Limb (tissue), 2 donors: ENCODE measurements around the gene CD209.
"Not testable (repeated sequence)": the region's sequence is repeated elsewhere in the genome, so short reads cannot be mapped to it uniquely, and the experiment has no call there.

ENCODE experiments used
- DNase-seq, 2 donors: peaks; one replicate each; pipeline ENCODE4 v3.0.0-alpha.2; 2016; ENCODE audit errors: extremely low spot score in 2 of 2

Gene CD209

DNA sequence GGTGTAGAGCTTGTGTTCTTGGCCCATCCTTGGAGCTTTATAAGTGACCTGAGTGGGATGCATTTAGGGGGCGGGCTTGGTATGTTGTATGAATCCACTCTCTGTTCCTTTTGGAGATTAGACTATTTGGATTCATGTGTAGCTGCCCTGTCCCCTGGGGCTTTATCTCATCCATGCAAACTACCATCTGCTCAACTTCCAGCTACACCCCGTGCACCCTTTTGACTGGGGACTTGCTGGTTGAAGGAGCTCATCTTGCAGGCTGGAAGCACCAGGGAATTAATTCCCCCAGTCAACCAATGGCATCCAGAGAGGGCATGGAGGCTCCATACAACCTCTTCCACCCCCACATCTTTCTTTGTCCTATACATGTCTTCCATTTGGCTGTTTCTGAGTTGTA, 21.8 kb upstream of the CD209 start:
- DNase-seq, result no peak

DNA sequence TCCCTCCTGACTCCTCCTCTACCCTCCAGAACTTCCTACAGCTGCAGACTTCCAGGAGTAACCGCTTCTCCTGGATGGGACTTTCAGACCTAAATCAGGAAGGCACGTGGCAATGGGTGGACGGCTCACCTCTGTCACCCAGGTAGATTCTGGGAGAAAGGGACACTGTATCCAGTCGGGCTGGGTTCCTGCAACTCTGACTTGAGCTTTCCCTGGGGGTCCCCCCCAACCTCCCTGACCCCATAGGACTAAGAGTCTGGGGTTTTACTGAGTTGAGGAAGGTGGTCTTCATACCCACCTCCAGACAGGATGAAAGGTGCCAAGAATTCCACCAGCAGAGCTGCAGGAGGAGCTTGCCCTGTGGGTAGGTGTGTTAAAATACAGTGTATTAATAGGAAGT, 20.2 kb upstream of the CD209 start:
- no peak for DNase-seq

DNA sequence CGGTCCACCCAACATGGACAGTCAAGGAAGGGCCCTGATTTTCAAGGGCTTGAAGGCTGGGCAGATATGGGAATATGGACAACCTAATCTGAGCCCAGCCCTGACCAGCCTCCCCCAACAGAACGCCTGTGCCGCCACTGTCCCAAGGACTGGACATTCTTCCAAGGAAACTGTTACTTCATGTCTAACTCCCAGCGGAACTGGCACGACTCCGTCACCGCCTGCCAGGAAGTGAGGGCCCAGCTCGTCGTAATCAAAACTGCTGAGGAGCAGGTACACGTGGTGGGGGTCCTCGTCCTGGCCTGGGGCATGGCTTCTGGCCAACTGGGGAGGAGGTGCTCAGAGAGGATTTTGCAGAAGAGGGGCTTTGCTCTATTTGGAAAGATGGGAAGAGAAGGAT, 19.2 kb upstream of the CD209 start:
- no peak for DNase-seq

DNA sequence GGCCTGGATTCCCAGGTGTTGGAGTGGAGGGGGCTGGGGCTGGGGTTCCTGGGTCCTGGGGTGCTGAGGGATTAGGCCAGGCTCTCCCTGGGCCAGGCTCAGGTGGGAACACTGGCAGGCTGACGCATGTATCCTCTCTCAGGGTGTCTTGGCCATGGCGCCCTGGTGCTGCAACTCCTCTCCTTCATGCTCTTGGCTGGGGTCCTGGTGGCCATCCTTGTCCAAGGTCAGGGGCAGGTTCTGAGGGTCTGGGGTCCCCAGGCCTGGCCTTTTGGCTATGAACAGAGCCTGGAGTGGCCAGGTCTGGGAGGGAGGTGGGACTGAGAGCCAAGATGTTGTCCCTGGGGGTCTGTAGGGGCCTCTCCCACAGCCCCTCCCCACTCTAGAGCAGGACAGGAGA, 17.7 kb upstream of the CD209 start:
- not testable (repeated sequence) for DNase-seq

DNA sequence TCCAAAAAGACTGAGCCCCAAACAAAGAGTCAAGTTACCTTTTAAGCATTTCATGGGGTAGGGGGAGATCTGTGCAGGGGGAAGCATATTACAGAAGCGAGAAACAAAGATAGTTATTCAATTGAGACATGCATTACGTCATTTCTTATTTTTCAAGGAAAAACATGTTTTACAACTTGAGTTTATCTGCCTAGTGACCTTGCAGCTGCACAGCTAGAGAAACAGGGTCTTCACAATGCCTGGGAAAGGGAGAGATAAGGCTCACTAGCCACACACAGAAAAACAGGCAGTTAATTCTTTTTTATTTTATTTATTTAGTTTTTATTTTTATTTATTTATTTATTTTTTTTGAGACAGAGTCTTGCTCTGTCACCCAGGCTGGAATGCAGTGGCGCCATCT, 16.8 kb upstream of the CD209 start:
- DNase-seq, result not testable (repeated sequence)

DNA sequence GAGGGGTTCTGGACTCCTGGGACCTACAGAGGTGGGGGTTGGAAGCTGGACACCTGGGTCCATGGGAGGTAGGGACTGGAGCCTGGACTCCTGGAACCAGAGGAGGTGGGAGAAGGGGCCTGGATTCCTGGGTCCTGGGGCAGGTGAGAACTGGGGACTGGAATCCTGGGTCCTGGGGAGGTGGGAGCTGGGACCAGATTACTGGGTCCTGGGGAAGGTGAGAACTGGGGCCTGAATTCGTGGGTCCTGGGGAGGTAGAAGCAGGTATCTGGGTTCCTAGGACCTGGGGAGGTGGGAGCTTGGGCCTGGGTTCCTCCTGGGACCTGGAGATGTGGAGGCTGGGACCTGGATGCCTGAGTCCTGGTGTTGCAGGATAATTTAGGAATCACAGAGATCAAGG, 16.4 kb upstream of the CD209 start:
- no peak for DNase-seq

DNA sequence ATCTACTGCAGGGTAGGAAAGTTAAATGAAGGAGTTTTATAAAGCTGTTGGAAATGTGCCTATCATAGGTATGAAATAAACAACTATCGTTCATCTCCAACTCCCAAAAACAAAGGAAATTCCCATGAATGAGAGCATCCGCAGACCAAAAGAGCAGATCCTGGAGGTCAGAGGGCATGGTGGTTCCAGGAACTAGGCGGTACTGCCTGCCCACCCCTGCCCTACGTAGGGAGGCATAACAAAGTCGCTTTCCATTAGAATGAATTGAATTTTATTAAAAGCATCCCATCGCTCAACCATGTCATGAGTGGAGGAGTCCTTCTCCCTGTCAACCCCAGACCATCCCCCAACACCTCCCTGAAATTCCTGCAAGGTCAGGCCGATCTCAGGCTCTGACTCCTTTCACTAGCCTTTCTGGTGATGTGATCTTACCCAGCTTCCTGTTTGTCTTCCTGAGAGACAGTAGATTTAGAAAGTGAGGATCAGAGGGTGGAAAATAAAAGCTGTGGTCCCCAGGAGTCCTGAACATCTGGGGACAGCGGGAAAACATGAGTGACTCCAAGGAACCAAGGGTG, 15.5 kb upstream of the CD209 start, which contains the start of gene CLEC4M:
CLEC4M (plus strand) TSS at position 525 of the 575 bp plus-strand sequence; CDS start at position 549, 24 bp downstream.
- DNase-seq, result no peak

DNA sequence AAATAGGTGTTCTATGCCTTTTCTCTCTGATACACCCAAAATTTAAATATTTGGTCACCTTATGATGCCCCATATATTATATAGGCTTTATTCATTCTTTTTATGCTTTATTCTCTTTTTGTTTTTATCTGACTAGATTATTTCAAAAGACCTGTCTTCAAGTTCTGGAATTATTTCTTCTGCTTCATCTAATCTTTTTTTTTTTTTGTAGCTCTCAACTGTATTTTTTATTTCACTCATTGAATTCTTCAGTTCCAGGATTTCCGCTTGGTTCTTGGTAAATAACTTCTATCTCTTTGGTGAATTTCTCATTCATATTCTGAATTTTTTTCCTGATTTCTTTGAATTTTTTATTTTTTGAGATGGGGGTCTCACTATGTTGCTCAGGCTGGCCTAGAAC, 11.8 kb upstream of the CD209 start:
- DNase-seq, result no peak

DNA sequence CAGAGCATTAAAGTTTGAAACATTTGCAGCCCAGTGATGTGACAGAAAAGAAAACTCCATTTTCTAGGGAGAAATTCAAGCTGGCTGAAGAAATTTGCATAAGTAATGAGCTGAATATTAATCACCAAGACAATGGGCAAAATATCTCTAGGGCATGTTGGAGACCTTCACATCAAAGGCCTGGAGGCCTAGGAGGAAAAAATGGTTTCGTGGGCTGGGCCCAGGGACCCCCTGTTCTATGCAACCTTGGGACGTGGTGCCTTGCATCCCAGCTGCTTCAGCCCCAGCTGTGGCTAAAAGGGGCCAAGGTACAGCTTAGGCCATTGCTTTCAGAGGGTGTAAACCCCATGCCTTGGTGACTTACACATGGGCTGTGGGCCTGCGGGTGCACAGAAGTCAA, 10.0 kb upstream of the CD209 start:
- no peak for DNase-seq

DNA sequence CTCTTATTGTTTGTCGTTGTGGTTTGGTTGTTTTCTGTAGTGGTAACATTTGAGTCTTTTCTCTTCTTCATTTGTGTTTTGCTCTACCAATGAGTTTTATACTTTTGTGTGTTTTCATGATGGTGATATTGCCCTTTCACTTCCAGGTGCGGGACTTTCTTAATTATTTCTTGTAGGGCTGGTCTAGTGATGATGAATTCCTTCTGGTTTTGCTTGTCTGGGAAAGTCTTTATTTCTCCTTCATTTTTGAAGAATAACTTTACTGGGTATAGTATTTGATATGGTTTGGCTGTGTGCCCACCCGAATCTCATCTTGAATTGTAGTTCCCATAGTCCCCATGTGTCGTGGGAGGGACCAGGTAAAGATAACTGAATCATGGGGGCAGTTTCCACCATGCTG, 8.9 kb upstream of the CD209 start:
- no peak for DNase-seq

DNA sequence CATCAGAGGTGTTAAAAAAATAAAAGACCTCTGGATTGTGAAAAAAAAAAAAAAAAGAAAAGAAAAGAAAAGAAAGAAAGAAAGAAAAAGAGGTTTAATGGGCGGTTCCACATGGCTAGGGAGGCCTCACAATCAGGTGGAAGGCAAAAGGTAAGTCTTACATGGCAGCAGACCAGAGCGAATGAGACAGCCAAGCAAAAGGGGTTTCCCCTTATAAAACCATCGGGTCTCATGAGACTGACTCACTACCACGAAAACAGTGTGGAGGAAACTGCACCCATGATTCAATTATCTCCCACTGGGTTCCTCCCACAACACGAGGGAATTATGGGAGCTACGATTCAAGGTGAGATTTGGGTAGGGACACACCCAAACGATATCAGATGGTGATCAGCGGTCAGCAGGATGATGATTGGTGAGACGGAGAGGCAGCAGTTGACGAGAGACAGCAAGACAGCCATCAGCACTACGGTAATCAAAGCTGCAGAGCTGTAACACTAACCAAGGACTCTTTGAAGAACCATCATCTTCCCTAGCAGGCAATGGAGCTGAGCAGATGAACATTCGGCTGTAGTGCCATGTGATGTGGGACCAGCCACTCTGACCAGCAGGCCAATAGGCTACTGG, 3.9 kb upstream of the CD209 start:
- no peak for DNase-seq

DNA sequence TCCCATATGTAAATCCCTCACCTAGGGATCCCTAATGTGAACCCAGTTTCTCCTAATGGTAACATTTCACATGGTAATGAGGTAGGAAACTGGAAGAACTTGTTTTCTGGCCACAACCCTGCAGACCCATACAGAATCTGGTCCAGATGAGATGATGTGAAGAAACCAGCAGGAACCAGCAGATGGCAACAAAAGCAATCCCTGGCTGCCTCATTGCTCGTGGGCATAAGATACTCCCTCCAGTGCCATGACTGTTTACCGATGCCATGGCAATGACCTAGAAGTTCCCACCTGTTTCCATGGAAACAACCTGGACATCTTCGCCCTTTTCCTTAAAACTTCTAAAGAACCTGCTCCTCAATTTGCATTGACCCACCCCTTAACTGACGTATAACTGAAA, 1.4 kb upstream of the CD209 start:
- no peak for DNase-seq

DNA sequence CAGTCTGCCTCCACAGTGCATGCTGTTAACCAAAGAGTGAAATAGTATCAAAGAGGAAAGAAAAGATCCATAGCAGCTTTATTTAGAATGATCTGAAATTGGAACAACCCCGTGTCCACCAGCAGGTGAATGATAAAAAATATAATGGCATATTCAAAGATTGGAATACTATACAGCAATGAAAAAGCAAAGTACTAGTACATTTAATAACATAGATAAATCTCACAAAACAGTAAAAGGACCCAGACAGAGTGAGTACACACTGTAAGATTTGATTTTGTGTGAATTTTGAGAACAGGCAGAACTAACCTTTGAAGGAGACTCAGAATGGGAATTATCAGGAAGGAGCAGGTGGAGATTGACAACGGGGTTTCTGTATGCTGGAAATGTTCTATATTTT, 837 bp upstream of the CD209 start:
- DNase-seq, result no peak

DNA sequence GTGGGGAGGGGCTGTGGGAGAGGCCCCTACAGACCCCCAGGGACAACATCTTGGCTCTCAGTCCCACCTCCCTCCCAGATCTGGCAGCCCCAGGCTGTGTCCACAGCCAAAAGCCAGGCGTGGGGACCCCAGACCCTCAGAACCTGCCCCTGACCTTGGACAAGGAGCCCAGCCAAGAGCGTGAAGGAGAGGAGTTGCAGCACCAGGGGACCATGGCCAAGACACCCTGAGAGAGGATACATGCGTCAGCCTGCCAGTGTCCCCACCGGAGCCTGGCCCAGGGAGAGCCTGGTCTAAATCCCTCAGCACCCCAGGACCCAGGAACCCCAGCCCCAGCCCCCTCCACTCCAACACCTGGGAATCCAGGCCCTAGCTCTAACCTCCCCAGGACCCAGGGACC, 1.0 kb downstream of the CD209 start:
- not testable (repeated sequence) for DNase-seq

DNA sequence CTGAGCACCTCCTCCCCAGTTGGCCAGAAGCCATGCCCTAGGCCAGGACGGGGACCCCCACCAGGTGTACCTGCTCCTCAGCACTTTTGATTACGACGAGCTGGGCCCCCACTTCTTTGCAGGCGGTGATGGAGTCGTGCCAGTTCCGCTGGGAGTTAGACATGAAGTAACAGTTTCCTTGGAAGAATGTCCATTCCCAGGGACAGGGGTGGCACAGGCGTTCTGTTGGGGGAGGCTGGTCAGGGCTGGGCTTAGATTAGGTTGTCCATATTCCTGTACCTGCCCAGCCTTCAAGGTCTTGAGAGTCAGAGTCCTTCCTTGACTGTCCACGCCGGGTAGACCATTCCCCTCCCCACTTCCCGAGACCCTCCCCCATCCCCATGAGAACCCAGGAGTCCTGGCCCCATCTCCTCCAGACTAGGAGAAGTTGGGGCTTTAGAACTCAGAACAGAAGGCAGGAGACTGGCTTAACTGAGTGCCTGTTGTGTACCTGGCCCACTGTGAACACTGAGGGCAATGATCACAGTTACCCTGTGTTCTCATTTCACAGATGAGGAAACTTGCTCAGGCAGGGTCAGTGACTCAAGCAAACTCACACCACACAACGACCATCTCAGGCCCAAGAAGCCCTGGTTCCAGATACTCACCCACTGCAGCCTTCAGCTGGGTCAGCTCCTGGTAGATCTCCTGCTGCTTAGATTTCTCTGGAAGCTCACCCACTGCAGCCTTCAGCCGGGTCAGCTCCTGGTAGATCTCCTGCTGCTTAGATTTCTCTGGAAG, 2.3 kb downstream of the CD209 start:
- DNase-seq, result no peak

DNA sequence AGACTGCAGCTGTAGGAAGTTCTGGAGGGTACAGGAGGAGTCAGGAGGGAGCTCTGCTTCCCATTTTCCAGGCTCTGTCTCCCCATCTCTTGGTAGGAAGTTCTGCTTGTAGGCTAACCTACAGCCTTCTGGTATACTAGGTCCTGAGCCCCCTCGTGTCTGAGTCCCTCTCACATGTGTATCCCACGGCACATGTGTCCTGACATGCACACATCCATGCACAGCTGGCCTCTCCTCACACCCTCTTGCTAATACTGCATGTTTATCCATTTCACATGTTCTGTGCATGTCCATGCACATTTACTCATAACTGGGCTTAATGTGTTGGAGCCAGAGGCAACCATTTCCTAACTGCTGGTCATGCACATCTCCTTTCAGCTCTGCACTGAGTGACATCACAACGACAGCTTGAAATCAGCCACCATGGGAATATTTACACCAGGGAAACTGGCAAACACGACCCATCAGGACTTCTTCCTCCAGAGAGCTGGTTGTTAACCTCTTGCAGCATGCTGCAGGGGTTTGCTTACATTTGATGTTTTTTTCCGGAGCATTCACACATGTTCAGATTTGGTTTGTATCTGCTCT, 3.0 kb downstream of the CD209 start:
- no peak for DNase-seq

DNA sequence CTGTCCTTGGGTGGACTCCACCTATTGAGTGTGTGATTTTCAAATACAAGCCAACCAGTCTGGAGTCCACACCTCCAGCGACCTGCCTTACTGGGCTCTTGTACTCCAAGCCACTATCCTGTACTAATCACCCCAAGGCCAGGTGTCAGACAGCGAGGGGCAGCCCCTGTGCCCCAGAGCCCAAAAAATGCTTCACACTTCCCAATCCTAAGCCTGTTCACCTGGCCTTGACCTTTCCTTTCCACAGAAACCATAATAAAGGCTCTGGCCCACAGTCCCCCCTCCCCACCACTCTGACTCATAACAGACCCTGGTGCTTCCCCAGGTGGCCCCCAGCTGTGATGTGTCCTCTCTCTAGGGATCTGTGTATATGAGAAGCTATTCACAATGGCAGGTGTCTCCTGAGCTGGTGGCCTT, 3.9 kb downstream of the CD209 start:
- DNase-seq, result no peak

DNA sequence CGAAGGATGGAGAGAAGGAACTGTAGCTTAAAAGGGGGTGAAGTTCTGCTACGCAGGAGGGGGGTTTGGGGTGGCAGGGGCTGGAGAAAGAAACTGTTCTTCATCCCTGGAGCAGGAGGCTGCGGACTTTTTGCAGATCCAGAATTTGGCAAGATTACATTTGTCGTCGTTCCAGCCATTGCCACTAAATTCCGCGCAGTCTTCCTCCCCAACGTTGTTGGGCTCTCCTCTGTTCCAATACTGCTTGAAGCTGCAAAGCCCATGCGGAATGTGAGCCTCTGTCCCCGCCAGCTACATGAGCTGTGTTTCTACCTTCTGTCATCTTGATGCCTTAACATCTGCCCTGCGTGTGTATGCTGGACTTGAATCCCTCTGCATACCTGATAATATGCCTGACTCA, 4.3 kb downstream of the CD209 start:
- no peak for DNase-seq

DNA sequence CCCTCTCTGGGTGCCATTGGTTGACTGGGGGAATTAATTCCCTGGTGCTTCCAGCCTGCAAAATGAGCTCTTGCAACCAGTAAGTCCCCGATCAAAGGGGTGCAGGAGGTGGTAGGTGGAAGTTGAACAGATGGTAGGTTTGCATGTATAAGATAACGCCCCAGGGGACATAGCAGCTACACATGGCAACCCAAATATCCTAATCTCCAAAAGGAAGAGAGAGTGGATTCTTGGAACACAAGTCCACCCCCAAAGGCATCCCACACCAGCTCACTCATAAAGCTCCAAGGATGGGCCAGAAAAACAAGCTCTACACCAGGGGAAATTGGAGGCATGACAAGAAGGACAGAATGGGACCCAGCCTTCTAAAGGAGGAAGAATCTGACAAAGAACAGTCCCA, 4.8 kb downstream of the CD209 start:
- DNase-seq, result no peak

DNA sequence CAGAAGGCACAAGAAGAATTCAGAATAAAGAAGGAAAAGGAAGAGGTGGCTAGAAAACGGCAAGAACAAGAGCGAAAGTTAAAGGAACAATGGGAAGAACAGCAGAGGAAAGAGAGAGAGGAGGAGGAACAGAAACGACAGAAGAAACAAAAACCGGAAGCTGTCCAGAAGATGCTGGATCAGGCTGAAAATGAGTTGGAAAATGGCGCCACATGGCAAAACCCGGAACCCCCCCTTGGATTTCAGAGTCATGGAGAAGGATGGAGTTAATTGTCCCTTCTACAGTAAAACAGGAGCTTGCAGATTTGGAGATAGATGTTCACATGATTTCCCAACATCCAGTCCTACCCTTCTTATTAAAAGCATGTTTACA, 6.7 kb downstream of the CD209 start:
- no peak for DNase-seq

DNA sequence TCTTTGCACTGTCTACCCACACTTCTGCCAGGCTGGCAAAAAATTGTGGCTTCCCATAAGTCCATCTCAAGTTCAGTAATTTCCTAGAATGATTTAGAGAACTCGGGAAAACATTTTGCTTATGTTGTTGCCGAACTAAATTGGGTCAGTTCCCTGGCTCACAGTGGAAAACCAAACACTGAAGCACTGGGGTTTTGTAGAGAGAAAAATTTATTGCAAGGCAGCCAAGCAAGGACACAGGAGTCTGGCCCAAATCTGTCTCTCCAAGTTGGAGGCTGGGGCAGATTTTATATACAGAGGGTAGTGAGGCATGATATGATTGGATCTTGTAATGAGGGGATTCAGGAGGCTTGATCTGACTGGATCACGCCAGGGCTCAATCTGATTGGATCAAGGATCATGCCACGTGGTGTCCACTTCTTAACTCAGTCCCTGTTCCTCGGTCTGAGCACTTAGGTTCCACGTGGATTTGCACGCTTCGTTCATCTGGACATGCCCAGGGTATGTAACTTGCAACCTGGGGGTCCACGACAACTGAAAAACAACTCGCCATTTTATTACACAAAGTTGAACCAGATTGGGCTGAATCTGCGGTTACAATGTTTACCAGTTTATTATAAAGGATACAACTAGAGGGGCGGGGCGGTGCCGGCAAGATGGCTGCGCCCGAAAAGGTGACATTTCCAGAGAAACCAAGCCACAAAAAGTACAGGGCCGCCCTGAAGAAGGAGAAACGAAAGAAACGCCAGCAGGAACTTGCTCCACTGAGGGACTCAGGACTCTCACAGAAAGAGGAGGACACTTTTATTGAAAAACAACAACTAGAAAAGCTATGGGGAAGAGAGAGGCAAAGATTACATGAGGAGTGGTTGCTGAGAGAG, 7.3 kb downstream of the CD209 start:
- DNase-seq, result no peak
